Keratinocyte (primary cell): ENCODE results near the gene MRAP.

ENCODE experiments used
- EZH2 ChIP-seq: IDR thresholded peaks from one replicate; pipeline ENCODE4 v1.6.1; 2012; ENCODE audit warnings: inconsistent platforms, mild to moderate bottlenecking, low read length, moderate library complexity
- TF ChIP-seq, protein P1 (sequence below), 3 experiments: IDR thresholded peaks in 1 of 3; conservative IDR thresholded peaks in 1 of 3; optimal IDR thresholded peaks in 1 of 3; 2 replicates in 2 of 3; 3 replicates in 1 of 3; pipeline versions ENCODE3 to v1.5.1; 2011; ENCODE audit warnings: low read length in 3 of 3, mild to moderate bottlenecking in 3 of 3, moderate library complexity in 2 of 3, control low read depth in 1 of 3, inconsistent platforms in 1 of 3; ENCODE audit not compliant: insufficient read depth in 2 of 3; ENCODE audit errors: extremely low read depth in 1 of 3

DNA sequence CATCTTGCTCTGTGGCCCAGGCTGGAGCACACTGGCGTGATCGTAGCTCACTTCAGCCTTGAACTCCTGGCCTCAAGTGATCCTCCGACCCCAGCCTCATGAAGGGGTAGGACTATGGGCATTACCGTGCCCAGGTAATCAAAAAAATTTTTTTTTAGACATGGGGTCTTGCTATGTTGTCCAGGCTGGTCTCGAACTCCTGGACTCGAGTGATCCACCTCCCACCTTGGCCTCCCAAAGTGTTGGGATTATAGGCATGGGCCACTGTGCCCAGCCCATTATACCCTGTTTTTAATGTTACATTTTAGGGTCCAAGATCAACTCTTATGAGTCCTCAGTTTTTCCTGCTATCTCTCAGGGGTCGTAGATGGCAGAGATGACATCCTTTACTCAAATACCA lies 6.3 kb downstream of the MRAP start:
- TF ChIP-seq, protein P1, sequence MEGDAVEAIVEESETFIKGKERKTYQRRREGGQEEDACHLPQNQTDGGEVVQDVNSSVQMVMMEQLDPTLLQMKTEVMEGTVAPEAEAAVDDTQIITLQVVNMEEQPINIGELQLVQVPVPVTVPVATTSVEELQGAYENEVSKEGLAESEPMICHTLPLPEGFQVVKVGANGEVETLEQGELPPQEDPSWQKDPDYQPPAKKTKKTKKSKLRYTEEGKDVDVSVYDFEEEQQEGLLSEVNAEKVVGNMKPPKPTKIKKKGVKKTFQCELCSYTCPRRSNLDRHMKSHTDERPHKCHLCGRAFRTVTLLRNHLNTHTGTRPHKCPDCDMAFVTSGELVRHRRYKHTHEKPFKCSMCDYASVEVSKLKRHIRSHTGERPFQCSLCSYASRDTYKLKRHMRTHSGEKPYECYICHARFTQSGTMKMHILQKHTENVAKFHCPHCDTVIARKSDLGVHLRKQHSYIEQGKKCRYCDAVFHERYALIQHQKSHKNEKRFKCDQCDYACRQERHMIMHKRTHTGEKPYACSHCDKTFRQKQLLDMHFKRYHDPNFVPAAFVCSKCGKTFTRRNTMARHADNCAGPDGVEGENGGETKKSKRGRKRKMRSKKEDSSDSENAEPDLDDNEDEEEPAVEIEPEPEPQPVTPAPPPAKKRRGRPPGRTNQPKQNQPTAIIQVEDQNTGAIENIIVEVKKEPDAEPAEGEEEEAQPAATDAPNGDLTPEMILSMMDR (optimal IDR thresholded peaks at IDR 0.05 in 1 of 3, IDR thresholded peaks at IDR 0.05 in 1 of 3, conservative IDR thresholded peaks at IDR 0.05 in 1 of 3; ENCODE audit: extremely low read depth in 1 of 3, insufficient read depth in 2 of 3, low read length in 3 of 3) = no peak
- TF ChIP-seq EZH2 = no peak
